Measurements from ENCODE around the gene PRADC1.

DNA sequence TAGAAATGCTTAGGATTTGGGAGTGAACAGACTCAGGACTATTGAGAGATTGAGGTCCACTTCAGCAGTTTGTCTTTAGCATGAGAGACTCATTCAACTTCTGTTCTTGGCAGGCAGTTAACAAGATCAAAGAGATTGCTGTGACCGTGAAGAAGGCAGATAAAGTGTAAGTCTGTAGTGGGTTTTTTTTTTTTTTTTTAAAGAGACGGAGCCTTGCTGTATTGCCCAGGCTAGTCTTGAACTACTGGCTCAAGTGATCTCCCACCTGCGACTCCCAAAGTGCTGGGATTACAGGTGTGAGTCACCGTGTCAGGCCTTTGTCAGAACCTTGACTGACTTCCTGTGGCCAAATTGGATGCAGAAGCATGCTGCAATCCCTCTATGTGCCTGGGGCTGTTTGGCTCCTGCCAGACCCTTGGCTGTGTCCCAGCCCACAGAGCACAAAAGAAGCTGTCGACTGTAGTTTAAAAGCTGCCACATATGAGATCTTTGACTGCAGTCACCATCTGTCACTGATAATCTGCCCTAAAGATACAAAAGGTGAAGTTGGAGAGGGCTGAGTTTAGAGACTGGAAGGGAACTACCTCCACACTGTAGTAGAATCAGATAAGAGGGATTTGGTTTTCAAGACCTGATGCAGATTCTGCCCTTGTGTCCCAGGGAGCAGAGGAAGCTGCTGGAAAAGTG lies 11.0 kb upstream of the PRADC1 start:
- TF ChIP-seq, protein P1, sequence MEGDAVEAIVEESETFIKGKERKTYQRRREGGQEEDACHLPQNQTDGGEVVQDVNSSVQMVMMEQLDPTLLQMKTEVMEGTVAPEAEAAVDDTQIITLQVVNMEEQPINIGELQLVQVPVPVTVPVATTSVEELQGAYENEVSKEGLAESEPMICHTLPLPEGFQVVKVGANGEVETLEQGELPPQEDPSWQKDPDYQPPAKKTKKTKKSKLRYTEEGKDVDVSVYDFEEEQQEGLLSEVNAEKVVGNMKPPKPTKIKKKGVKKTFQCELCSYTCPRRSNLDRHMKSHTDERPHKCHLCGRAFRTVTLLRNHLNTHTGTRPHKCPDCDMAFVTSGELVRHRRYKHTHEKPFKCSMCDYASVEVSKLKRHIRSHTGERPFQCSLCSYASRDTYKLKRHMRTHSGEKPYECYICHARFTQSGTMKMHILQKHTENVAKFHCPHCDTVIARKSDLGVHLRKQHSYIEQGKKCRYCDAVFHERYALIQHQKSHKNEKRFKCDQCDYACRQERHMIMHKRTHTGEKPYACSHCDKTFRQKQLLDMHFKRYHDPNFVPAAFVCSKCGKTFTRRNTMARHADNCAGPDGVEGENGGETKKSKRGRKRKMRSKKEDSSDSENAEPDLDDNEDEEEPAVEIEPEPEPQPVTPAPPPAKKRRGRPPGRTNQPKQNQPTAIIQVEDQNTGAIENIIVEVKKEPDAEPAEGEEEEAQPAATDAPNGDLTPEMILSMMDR (IDR thresholded peaks at IDR 0.05) = no peak
- no peak for TF ChIP-seq POLR2A (IDR thresholded peaks at IDR 0.05)

All from body of pancreas (tissue), 4 donors.